ENCODE measurements around the gene C11orf16.
A peak's percentile ranks its signal among the peaks of the same experiment; 100 is the strongest.
"Not testable (repeated sequence)": the region's sequence is repeated elsewhere in the genome, so short reads cannot be mapped to it uniquely, and the experiment has no call there.

C11orf16 gene

DNA sequence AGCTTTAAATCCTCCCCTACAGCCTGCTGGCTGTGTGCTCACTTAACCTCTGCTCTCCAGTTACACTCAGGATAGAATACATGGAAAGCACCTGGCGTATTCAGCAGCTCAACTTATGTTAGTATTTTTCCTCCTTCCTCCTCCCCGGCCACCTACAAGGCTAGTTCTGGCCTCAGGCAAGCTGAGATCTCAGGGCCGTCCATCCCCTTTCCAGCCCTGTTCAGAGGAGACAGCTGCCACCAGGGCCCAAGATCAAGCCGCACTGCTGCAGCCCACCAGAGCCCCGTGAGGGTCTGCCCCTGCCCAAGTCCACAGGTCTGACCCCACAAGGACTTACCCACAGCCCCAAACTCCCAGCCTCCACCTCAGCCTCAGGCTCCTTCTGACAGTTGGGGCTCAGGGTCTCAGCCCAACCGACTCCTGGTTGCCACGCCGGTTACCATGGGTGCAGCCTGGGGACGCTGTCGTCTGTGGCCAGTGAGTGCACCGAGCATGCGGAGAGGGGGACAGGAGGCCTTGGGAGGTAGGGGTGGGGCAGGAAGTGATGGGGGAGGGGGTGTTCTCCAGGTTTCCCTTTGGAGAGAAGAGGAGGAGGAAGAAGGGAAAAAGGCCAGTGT lies at the start of gene C11orf16:
C11orf16 (minus strand) TSS at position 384 of the 617 bp plus-strand sequence. CDS start 639 bp downstream, outside the sequence.
- DNase-seq, result no peak

DNA sequence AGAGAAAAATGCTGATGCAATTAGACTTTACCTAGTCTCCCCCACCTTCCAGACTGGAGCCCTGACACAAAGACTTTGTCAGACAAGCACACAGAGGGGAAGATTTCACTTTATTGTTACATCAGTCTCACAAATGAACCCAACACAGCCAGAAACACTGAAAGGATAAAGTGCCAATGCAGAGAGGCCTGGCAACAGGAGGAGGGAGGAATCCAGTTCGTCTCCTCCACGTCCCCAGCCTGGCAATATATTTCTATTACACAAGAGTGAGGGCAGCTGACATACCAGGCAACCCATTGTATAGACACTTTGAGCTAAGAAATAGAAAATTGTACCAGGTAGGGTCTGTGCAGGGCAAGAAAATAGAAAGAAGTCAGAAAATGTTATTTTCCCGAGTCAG lies 47.7 kb upstream of the C11orf16 start:
- DNase-seq, result no peak

DNA sequence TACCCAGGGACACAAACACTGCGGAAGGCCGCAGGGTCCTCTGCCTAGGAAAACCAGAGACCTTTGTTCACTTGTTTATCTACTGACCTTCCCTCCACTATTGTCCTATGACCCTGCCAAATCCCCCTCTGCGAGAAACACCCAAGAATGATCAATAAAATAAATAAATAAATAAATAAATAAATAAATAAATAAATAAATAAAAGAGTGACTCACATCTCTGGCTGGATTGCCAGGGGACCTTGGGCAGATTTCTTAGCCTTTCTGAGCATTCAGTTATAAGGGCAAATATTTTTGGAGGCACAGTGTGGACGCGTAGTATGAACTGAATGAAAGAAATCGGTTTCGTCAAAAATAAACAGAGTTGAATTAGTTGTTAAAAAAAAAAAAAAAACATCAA lies 46.6 kb upstream of the C11orf16 start:
- not testable (repeated sequence) for DNase-seq

GRCh38 chr11:8973121-8973520 lies 40.4 kb upstream of the C11orf16 start:
- no peak for DNase-seq

DNA sequence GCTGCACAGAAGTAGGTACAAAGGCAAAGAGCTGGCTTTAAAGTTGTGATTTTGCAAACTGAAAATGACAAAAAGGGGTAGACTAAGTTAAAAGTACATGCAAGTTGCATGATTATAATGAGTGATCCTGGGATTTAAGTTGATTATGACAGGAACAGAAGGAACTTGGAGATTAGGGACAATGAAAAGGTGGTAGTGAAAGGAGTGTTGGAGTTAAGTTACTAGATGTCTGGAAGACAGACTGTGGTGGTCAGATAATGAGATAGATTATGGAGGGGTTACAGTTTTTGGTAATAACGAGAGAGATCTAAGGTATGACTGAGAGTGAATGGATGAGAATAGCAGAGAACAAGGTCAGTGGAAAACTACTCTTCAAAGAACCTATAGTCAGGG lies 39.2 kb upstream of the C11orf16 start:
- no peak for DNase-seq

DNA sequence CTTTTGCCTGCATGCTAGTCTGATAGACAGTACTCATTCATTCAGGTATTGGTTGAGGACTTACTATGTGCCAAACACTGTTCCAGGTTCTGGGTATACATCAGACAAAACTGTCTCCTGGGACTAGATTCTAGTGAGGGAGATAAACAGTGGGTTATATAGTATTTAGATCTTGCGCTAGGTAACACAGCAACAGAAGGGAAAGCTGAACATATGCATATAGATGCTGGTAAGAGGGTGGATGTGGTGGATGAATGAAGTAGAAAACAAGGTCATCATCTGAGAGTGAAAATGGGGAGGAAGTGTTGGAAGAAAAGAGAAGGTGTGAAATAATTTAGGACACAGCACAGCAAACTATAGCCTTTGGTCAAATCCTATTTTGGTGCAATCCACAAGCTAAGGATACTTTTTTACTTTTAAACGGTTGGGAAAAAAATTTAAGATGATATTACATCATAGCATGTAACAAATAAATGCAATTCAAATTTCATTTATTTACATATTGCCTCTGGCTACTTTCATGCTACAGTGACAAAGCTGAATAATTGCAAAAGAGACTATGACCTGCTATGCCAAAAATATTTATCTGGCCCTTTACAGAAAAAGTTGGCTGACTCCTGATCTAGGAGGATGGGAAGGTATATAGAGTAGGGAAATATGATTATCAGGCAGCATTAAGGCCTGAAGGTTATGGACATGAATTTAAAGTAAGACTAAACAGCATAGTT lies 38.6 kb upstream of the C11orf16 start:
- no peak for DNase-seq

DNA sequence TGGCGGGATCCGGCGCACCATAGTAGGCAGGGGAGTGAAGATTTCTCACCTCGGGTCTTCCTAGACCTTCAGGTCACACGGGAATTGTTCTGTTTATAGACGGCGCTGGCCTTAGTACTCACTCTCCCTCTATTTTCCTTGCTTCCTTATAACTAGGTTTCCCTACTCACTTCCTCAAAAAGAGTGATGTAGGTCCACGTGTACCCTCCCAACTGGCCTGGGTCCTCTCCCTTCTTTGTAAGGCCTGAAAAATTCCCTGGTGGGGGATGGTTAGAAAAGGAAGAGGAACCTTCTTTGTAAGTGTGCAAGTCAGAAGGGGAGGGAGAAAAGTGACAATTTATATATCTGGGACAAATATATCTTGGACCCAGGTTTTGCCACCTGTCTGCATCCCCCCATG lies 34.4 kb upstream of the C11orf16 start:
- no peak for DNase-seq

DNA sequence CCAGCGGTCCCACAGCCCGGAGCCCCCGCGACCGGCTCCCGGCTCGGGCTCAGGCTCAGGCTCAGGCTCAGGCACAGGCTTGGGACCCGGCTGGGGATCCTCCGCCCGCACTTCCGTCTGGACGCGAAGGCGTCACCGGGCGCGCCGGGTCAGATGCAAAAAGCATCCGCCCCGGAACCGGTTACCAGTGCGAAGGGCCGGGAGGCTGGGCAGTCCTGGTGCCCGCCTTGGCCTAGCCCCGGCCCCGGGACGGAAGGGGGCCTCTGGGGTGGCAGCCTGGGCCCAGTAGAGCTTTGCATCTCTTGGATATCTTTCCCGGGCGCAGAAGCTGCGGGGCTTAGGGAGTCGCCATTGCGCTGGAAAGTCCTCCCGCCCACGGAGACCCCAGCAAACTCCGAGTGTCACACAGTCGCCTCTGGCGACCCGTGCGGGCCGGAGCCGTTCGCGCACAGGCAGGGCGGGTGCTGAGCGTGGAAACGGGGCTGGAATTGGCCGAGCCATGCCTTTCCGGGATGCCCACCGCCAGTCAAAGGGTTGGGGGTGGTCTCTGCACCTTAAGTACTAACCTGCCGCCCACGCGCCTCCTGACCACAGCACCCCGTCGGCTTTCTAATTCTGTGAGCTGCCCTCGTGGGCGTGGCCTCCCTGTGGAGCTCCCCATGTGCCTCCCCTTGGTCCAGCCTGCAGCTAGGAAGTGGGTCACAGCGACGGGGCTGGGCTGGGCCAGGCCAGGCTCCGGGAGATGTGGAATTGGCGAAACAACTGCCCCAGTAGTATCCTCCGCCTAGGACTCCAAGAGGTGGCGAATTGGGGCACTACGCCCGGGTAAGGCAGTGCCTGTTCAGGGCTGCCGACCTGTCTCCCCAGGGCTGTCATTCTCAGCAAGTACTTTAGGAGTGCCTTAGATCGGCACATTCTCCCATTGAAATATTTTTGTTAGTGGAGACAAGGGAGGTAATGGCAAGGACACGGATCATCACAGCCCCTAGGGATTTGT lies 31.9 kb upstream of the C11orf16 start, which contains the start of gene TMEM9B:
TMEM9B (minus strand) TSS at position 119 of the 997 bp plus-strand sequence. CDS start 129 bp downstream, outside the sequence.
- DNase-seq, result peak; percentile 47

GRCh38 chr11:8963569-8964323 lies 31.0 kb upstream of the C11orf16 start:
- peak; percentile 50 for DNase-seq

DNA sequence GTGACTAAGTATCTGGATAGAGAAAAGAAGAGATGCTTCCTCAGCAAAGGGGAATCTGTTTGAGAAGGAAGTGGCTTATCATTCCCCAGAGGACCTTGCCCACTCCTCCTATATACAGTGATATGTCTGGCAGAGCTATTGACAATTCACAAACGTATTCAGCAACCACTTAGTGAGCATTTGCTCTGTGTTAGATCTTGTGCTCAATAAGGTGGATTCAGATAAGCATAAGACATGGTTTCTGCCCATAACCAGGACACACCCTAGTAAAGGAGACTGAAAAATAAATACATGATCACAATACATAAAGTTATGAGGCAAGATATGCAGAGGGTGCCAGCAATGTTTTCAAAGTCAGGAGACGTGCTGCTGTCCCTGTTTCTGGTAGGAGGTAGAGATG lies 30.1 kb upstream of the C11orf16 start:
- no peak for DNase-seq

- no peak for DNase-seq
Observed at GRCh38 chr11:8961401-8961800, 28.7 kb upstream of the C11orf16 start.

GRCh38 chr11:8959546-8960166 lies 26.9 kb upstream of the C11orf16 start:
- peak; percentile 24 for DNase-seq

DNA sequence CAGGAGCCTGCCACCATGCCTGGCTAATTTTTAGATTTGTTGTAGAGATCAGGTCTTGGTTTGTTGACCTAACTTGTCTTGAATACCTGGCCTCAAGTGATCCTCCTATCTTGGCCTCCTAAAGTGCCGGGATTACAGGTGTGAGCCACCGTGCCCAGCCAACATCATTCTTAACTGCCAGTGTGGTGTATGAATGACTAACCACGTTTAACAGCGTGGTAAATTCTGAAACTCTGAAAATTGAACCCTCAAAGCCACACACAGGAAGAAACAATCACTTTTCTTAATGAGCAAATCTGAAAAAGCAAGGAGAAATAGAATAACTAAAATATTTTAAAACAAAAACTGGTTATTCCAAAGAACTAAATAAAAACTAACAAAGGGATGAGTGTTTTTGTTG lies 24.1 kb upstream of the C11orf16 start:
- no peak for DNase-seq

GRCh38 chr11:8948886-8949285 lies 16.1 kb upstream of the C11orf16 start:
- no peak for DNase-seq

DNA sequence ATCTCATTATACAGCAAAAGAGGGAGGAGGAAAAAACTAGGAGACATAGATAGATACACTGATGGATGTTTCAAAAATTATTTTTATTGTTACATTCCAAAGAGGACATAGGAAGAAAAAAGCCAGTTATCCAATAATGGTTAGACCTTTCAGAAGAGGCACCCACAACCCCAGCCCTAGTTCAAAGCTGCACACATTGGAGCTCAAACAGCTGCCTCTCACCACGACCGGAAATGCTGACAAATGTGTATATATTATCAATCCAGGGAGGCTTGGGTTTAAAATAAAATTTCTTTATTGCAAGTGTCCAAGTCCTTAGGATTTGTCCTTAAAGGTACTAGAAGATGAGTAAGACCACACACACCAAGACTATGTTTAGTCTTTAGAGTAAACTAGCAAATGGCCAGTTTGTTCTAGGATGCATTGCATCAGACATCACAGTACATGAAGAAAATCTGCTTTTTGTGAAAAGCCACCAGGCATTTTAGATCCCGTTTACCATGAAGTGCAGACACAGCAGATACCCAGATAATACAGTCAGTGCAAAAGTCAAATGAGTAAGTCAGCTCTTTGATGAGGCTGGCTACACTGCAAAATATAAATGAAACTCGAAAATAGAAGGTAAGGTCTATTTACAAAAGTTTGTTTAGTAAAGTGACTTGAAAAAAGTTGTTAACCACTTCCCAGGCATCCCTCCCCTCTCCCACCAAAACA lies 14.6 kb upstream of the C11orf16 start:
- DNase-seq, result no peak

GRCh38 chr11:8942518-8943066 lies 9.8 kb upstream of the C11orf16 start, which contains the start of gene ASCL3:
Gene ASCL3 (minus strand): TSS chr11:8943016. CDS start chr11:8938161, 4,855 bp downstream.
- DNase-seq, result no peak

- DNase-seq, result no peak
Observed at GRCh38 chr11:8941341-8942103, 8.8 kb upstream of the C11orf16 start.

GRCh38 chr11:8937659-8938058 lies 4.9 kb upstream of the C11orf16 start:
- DNase-seq, result no peak

DNA sequence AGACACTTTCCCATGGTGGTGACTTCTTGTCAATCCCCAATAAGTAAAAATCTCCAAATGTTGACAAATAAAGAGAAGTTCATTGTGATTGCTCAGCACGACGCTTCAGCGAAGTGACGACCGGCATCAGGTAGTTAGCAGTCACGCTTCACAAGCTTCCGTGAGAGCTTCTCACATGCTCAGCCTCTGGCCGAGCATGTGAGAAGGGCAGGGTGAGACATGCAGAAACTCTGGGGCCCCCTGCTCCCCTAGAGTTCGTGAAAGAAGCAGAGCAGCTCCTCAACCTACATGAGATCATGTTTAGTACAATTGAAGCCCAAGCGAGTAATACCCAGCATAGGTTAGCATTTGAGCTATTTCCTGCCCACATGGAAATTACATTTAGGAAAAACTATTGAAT lies 4.4 kb upstream of the C11orf16 start:
- DNase-seq, result no peak

GRCh38 chr11:8935789-8936188 lies 3.0 kb upstream of the C11orf16 start:
- not testable (repeated sequence) for DNase-seq

Measured in NCI-H2029 treated with DMSO at 0.1 percent for 48 hours (cell line).